ENCODE data around the gene FAM13B.

- TF ChIP-seq, protein P1, sequence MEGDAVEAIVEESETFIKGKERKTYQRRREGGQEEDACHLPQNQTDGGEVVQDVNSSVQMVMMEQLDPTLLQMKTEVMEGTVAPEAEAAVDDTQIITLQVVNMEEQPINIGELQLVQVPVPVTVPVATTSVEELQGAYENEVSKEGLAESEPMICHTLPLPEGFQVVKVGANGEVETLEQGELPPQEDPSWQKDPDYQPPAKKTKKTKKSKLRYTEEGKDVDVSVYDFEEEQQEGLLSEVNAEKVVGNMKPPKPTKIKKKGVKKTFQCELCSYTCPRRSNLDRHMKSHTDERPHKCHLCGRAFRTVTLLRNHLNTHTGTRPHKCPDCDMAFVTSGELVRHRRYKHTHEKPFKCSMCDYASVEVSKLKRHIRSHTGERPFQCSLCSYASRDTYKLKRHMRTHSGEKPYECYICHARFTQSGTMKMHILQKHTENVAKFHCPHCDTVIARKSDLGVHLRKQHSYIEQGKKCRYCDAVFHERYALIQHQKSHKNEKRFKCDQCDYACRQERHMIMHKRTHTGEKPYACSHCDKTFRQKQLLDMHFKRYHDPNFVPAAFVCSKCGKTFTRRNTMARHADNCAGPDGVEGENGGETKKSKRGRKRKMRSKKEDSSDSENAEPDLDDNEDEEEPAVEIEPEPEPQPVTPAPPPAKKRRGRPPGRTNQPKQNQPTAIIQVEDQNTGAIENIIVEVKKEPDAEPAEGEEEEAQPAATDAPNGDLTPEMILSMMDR (IDR thresholded peaks at IDR 0.05; ENCODE audit: insufficient read depth, low read length, poor library complexity, severe bottlenecking) = no peak
- no peak for TF ChIP-seq EZH2phosphoT487 (conservative IDR thresholded peaks at IDR 0.05; ENCODE audit: low read length)
Observed at GRCh38 chr5:138037271-138037670, 4.4 kb upstream of the FAM13B start.

Data from SU-DHL-6 (cell line).